Stimulated activated CD8-positive, alpha-beta memory T cell treated with anti-CD3 and anti-CD28 coated beads, Interleukin-4, amount 100 ng/mL, for 4 hours (primary cell): ENCODE results near the gene FEM1C.
"Not testable (repeated sequence)": the region's sequence is repeated elsewhere in the genome, so short reads cannot be mapped to it uniquely, and the experiment has no call there.

Source experiments
- DNase-seq, 2 donors: peaks; one replicate each; pipeline ENCODE4 v3.0.0-alpha.2; 2020; ENCODE audit warnings: low read depth in 2 of 2, low spot score in 1 of 2

Gene FEM1C

GRCh38 chr5:115480271-115480670, 64.3 kb downstream of the FEM1C start:
- no peak for DNase-seq

GRCh38 chr5:115479166-115479873, 65.3 kb downstream of the FEM1C start:
- not testable (repeated sequence) for DNase-seq

GRCh38 chr5:115478281-115478680, 66.3 kb downstream of the FEM1C start:
- DNase-seq: no peak

- no peak for DNase-seq
These were observed 67.0 kb downstream of the FEM1C start for GRCh38 chr5:115477581-115477980.

- DNase-seq: no peak
These were observed 68.8 kb downstream of the FEM1C start for GRCh38 chr5:115475788-115476187.

GRCh38 chr5:115472271-115473025, 72.1 kb downstream of the FEM1C start:
- DNase-seq: no peak

- DNase-seq: no peak
These were observed 73.1 kb downstream of the FEM1C start for GRCh38 chr5:115471345-115472063.

- DNase-seq: no peak
These were observed 73.7 kb downstream of the FEM1C start for GRCh38 chr5:115470921-115471320.
